Adrenal gland (tissue), 12 donors: Measurements from ENCODE around the gene TNS3. TPM values are rescaled to one million over a fixed set of nuclear protein-coding genes. Genes with fewer than 3 reads are reported as not detected.
A peak's percentile ranks its signal among the peaks of the same experiment; 100 is the strongest.

Experiments
- DNase-seq, 7 donors: peaks; one replicate each; pipeline ENCODE4 v3.0.0-alpha.2; 2019 to 2020
- H3K27ac ChIP-seq, 5 donors: fragments of 200-600 bp; sonication (generic) in 4 of 5; 1 replicate in 3 of 5; 2 replicates in 2 of 5; pipeline versions ENCODE4 v1.5.1 to v1.8.0; 2016 to 2020; ENCODE audit warnings: mild to moderate bottlenecking in 1 of 5
- H3K27me3 ChIP-seq: fragments of 200-600 bp; 2 replicates; pipeline ENCODE4 v1.8.0; 2021
- H3K36me3 ChIP-seq, 2 donors: fragments of 200-600 bp; replicated peaks in 1 of 2; 1 replicate in 1 of 2; 2 replicates in 1 of 2; pipeline versions ENCODE4 v1.5.1 to v1.8.0; 2018 to 2022
- H3K4me1 ChIP-seq, 2 donors: fragments of 200-600 bp; replicated peaks in 1 of 2; 1 replicate in 1 of 2; 2 replicates in 1 of 2; pipeline versions ENCODE4 v1.5.1 to v1.8.0; 2018 to 2021
- H3K4me3 ChIP-seq, 4 donors: fragments of 200-600 bp; sonication (generic) in 3 of 4; one replicate each; pipeline ENCODE4 v1.5.1; 2016 to 2018
- H3K9me3 ChIP-seq, 3 donors: fragments of 200-600 bp; sonication (generic) in 1 of 3; replicated peaks in 1 of 3; 1 replicate in 2 of 3; 2 replicates in 1 of 3; pipeline versions ENCODE4 v1.5.1 to v1.8.0; 2016 to 2021
- POLR2A ChIP-seq, 2 donors: fragments of 450-650 bp; IDR thresholded peaks; one replicate each; pipeline ENCODE4 v1.6.1; 2017; ENCODE audit warnings: antibody characterized with exemption in 2 of 2, mild to moderate bottlenecking in 2 of 2, moderate library complexity in 1 of 2
- WGBS, 4 donors: extraction: QIAGEN DNeasy Blood & Tissue Kit in 2 of 4; methylation state at CpG; one replicate each; pipeline versions ENCODE4 v1.1.5 to v1.1.7; 2013 to 2017; 5-methylcytosine and 5-hydroxymethylcytosine counted together
- intact Hi-C, 2 donors: fragments of 100-400 bp; cut with DNase I; formaldehyde crosslinking; loops; one replicate each; pipeline versions ENCODE4 v1.14.1 to v1.15.0; 2022 to 2023
- polyA plus RNA-seq, 3 donors: library from polyadenylated mRNA; stranded (reverse); fragments of 200-250 nt in 2 of 3; fragments of 350-450 nt in 1 of 3; fragmentation: Illumina TruSeq in 1 of 3; extraction: RNeasy Lipid Tissue Mini Kit (QIAGEN cat#74804) in 1 of 3; gene quantifications; one replicate each; pipeline ENCODE4 v1.2.3, GENCODE V29; 2013 to 2014
- total RNA-seq, 9 donors: library from RNA; depleted of rRNA in 4 of 9; stranded (reverse); fragments of >200 nt in 4 of 9; fragments of 120-200 nt in 1 of 9; fragmentation: NEBNext Ultra II Directional in 1 of 9; extraction: Animal tissue kit (Norgen Biotek cat#: 25700) in 1 of 9; gene quantifications; one replicate each; pipeline versions ENCODE4 v1.1.0 to v1.2.4, GENCODE V29; 2013 to 2023
- TF ChIP-seq, protein P1 (sequence below), 6 experiments: fragments of 450-650 bp in 4 of 6; fragments of 200-600 bp in 2 of 6; sonication (generic) in 1 of 6; IDR thresholded peaks; 1 replicate in 5 of 6; 2 replicates in 1 of 6; pipeline versions ENCODE4 v1.5.1 to v1.8.0; 2016 to 2021; ENCODE audit warnings: antibody characterized with exemption in 6 of 6, mild to moderate bottlenecking in 2 of 6, moderate library complexity in 1 of 6
- donor health status: healthy with polysubstance abuse.
- donor health status: Bipolar disorder and iron deficiency.
- donor health status: DM: yes; HTN: yes; CAD: no.
- donor health status: DM: no; HTN: no; CAD: no.
- donor health status: DM: no; HTN: no; CAD: no.
- donor health status: DM: yes; HTN: yes; CAD: no.

TNS3 gene
- total and polyA plus RNA-seq, 12 donors, result 21.0 to 188 (median 99.8) TPM

DNA sequence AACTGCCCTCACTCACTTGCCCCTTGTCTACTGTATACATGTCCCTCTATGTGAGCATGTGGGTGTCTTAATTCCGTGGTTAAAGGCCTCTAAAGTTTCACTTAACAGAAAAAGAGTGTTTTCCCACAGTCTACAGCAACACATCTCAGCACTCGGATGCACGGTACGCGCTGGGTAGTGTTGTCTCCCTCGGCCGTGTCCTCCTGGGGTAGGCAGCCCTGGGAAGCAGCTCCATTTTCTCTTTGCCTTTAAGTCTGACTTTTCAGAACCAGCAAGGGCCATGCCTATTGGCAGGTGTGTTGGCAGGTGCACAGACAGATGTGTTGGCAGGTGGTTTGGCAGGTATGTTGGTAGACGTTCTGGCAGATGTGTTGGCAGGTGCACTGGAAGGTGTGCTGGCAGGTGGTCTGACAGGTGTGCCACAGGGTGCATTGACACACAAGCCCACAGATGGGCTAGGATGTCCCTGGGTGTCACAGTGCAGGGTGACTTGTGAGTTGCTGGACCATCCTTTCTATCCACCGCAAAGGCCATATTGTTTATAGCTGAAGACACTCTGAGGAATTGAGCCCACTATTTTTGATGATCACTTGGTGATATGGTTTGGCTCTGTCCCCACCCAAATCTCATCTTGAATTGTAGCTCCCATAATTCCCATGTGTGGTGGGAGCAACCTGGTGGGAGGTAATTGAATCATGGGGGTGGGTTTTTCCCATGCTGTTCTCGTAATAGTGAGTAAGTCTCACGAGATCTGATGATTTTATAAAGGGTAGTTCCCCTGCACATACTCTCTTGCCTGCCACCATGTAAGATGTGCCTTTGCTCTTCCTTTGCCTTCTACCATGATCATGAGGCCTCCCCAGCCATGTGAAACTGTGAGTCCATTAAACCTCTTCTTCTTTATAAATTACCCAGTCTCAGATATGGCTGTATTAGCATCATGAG is 296.9 kb downstream of the TNS3 start:
- WGBS, 4 donors, result 94 to 98% (median 95%) methylated on average over 10 to 11 of the region's 11 CpGs
- peak overlapping the region in 1 of 5 donors; percentile 6 for H3K27ac ChIP-seq
- TF ChIP-seq, protein P1, sequence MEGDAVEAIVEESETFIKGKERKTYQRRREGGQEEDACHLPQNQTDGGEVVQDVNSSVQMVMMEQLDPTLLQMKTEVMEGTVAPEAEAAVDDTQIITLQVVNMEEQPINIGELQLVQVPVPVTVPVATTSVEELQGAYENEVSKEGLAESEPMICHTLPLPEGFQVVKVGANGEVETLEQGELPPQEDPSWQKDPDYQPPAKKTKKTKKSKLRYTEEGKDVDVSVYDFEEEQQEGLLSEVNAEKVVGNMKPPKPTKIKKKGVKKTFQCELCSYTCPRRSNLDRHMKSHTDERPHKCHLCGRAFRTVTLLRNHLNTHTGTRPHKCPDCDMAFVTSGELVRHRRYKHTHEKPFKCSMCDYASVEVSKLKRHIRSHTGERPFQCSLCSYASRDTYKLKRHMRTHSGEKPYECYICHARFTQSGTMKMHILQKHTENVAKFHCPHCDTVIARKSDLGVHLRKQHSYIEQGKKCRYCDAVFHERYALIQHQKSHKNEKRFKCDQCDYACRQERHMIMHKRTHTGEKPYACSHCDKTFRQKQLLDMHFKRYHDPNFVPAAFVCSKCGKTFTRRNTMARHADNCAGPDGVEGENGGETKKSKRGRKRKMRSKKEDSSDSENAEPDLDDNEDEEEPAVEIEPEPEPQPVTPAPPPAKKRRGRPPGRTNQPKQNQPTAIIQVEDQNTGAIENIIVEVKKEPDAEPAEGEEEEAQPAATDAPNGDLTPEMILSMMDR (IDR thresholded peaks at IDR 0.05), result no peak
- no peak for TF ChIP-seq POLR2A (IDR thresholded peaks at IDR 0.05)
- no peaks in the 10 kb centered on the region for H3K9me3 ChIP-seq
- intact Hi-C loops, result no loop called here
- peaks cover 0 to 69% of the 10 kb centered on the region in 2 donors for H3K36me3 ChIP-seq
- H3K4me3 ChIP-seq, result no peak overlapping the region
- DNase-seq, result no peak
- H3K4me1 ChIP-seq, result no peaks in the 10 kb centered on the region
- H3K27me3 ChIP-seq, result no peaks in the 10 kb centered on the region

DNA sequence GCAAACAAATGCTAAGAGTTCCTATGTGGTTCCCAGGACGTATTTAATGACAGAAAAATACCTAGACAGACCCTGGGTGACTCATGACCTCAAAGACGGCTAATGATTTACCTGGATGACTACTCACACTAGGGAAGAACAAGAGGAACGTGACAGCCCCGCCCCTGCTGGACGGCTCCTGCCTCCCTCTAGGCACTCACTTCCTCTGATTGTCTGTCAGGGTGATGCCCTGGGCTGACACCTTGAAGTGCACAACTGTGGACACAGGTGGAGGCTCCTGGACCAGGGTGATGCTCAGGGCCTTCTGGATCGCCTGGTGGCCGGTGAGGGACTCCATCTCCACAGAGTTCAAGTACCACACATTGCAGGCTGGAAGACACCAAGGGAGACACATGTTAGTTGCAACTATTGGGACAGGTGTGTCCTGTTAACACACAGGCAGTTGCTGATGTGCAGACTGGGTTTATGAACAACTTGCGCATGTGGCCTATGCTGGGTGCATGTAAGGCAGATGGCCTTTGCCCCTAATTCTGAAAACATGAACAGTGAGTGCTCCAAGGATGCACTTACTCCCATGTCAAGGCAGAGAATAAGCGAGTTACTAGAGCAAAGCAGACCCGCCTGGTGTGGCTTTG is 298.3 kb downstream of the TNS3 start:
- intact Hi-C loops, result no loop called here

DNA sequence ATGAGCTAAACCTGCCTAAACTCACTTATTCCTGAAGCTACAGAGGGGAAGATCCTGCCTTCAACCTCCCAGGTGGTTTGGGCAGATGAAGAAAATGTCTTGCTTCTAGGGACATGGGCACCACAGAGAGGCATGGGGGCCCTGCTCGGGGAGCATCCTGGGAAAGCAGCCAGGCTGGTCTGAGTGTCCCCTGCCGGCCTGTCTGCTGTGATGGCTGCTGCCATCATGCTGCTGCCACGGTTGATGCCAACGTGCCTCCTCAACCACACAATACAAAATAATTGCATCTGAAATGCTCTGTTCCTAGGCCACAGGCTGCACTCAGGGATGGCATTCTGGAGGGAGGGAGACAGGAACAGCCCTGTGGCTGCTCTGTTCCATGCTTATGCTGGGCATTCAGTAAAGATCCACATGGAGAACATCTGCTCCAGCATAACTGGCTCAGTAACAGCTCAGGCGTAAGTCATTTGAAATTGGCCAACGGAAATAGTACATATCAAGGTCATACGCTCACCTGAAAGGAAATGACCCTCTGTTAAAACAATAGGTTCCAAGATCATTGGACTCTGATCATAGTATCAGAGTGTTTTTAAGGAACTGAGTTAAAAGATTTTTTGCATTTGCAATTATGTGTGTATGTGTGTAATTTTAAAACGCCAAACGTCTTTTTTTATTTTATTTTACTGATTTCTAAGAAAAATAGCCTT is 299.0 kb downstream of the TNS3 start:
- Histone ChIP-seq H3K4me1 (no peaks in the 10 kb centered on the region), H3K9me3 (no peaks in the 10 kb centered on the region), H3K36me3 (peaks cover 0 to 84% of the 10 kb centered on the region in 2 donors), H3K27me3 (no peaks in the 10 kb centered on the region), H3K4me3 (no peak overlapping the region), H3K27ac (no peak overlapping the region)
- TF ChIP-seq POLR2A (IDR thresholded peaks at IDR 0.05), result no peak
- TF ChIP-seq, protein P1 (IDR thresholded peaks at IDR 0.05), result no peak
- intact Hi-C loops, result no loop called here
- DNase-seq, result no peak
- WGBS, 4 donors, result 78 to 85% (median 84%) methylated on average over 5 to 9 of the region's 9 CpGs

More for the DNA sequence above, 298.3 kb downstream of the TNS3 start:
- H3K4me3 ChIP-seq, result no peak overlapping the region
- no peak for DNase-seq
- TF ChIP-seq, protein P1 (IDR thresholded peaks at IDR 0.05), result no peak
- no peak for TF ChIP-seq POLR2A (IDR thresholded peaks at IDR 0.05)
- no peak overlapping the region for H3K27ac ChIP-seq
- WGBS, 4 donors, result 90 to 95% (median 93%) methylated on average over 8 to 10 of the region's 10 CpGs
- H3K9me3 ChIP-seq, result no peaks in the 10 kb centered on the region
- H3K27me3 ChIP-seq, result no peaks in the 10 kb centered on the region
- H3K36me3 ChIP-seq, result peaks cover 0 to 83% of the 10 kb centered on the region in 2 donors
- H3K4me1 ChIP-seq, result no peaks in the 10 kb centered on the region
